ENCODE measurements around the gene DNM2.

Gene DNM2

DNA sequence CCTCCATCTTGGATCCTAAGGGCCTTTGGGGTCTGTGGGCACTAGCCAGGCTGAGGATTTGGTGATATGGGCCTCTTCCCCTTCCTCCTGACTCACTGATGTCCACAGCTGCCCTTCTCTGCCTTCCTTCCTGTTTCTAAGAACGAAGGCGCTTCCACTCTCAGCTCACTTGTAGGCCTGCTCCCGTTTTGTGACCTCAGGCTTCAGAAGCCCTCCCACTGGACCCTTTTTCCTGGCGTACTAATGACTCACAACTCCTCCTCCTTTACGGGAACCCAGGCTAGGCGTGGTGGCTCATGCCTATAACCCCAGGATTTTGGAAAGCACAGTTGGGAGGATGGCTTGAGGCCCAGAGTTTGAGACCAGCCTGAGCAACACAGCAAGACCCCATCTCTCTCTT, 62.5 kb downstream of the DNM2 start:
- DNase-seq: no peak

DNA sequence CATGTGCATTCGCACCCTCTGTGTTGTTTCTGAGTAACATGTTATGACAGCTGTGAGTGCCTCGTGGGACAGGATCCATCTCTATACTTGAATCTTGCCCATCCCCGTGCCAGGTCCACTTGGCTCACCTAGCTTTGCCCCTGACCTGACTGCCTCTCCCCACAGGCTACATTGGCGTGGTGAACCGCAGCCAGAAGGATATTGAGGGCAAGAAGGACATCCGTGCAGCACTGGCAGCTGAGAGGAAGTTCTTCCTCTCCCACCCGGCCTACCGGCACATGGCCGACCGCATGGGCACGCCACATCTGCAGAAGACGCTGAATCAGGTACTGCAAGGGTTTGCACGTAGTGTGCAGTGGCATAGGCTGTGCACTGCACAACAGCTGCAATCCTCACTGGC, 64.9 kb downstream of the DNM2 start:
- DNase-seq: no peak

DNA sequence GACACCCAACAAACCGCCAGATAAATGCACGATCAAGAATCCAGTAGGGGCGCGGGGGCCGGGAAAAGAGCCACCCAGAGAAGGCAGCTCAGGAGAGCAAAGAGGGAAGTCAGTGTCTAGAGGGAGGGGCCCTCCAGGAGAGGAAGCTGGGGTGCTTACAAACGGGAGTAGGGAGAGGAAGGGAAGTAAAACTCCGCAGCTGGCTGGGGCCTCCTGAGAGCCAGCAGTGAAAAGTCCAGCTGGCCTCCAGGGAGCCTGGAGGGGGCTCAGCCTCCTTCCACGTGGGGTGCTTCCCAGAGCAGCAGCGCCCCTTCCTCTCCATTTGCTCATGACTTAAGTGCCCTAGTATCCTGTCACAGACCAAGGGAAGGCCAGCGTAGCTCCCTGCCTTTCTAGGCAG, 66.4 kb downstream of the DNM2 start:
- no peak for DNase-seq

DNA sequence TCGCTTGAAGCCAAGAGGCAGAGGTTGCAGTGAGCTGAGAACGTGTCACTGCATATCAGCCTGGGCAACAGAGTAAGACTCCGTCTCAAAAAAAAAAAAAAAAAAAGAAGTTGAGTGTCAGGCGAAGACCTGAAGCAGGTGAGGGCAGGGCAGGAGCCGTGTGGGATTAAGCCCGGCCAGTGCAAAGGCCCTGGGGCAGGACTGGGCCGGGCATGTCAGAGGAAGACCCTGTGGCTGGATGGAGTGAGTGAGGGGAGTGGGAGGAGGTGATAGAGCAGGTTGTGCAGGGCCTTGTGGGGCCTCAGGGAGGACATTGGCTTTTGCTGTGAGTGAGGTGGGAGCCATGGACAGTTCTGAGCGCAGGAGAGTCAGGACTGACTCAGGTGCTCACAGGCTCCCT, 70.3 kb downstream of the DNM2 start:
- no peak for DNase-seq

DNA sequence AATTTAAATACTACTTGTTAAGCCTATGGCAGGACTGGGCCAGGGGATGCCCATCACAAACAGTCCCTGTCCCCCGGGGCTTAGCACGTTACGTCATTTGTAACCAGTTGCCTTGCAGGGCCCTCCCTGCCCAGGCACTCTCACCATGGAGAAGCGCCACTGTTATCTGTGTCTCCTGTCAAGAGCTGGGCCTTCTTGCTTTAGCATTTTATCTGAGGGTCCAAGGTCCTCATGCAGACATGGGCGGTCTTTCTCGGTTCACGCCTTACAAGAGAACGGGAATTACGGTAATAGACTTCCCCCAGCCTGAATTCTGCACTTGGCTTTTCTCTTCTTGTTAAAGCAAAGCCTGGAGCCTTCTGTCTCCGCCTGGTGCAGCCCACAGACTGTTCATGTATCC, 72.0 kb downstream of the DNM2 start:
- no peak for DNase-seq

DNA sequence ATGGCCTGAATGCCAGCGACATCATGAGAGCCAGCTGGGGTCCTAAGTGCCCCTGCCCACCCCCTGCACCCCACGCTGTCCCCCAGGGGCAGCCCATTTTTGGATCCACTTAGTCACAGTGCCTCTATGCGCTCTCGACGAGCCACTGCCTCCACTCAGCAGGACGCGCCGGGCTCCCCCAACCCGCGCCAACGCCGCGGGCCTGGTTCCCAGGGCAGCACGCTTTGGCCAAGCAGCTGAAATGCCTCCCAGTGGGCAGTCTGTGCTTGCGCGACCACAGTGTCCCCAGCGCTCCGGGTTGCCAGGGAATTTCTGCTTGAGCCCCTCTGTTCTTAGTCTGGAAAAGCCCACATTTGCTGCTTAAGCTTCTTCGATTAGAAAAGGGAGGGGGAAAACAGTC, 78.8 kb downstream of the DNM2 start:
- no peak for DNase-seq

DNA sequence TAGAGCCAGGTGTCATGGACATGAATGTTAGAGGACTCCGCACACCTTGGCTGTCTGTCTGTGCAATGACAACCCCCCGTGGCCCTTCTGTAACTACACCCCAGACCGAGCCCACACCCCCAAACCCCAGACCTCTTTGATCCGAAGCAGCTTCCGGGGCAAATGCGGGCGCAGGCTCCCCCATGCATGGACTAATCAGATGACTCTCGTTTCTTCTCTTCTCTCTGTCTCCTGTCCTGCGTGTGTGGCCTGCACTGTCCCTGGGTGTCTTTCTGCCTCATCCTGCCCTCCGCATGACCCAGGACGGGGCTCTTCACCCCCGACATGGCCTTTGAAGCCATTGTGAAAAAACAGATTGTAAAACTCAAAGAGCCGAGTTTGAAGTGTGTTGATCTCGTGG, 79.2 kb downstream of the DNM2 start:
- DNase-seq: no peak

DNA sequence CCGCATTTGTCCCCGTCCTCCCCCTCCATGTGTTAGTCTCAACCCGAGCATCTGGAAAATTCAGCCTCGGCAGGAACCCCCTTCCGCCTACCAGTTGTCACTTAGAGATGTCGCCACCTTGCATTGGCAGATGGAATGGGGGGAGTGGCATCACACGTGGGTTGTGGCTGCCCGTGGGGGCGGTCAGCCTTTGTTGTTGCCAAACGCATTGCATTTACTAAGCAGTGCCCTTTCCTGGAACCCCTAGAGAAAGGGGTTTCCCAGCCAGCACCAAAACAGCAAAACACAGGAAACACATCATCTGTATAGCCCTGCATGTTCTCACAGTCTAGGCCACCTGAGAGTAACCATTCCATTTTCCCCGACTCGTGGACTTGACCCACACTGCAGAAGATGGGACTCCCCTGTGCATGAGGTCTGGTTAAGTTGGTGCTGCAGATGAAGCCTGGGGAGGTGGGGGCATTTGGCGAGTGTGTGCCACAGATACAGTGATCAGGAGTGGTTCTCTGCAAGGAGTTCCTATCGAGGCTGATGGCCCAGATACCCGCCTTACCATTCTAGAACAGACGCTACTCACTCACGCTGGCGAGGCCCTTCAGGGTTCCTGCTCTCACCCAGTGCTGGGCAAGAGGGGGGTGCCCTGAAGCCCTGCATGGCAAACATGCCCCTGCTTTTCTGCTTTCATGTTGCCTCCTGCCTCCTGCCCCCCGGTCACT, 79.8 kb downstream of the DNM2 start:
- no peak for DNase-seq

DNA sequence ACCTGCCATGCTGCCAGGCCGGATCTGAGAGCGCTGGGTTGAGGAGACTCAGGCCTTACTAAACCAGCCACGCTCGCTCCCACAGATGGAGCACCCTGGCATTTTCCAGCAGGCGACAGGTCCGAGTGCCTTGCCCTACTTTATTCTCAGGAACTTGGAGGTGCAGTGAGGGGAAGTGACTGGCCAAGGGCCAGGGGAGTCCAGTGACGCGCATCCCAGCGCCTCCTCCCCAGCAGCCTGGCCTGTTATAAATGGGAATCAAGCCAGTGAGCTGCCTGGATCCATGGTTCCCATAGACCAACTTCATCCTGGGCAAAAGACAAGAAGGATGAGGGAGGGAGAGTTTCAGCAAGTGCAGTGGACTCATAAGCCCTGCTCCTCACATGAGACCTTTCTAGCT, 82.6 kb downstream of the DNM2 start:
- DNase-seq: no peak

DNA sequence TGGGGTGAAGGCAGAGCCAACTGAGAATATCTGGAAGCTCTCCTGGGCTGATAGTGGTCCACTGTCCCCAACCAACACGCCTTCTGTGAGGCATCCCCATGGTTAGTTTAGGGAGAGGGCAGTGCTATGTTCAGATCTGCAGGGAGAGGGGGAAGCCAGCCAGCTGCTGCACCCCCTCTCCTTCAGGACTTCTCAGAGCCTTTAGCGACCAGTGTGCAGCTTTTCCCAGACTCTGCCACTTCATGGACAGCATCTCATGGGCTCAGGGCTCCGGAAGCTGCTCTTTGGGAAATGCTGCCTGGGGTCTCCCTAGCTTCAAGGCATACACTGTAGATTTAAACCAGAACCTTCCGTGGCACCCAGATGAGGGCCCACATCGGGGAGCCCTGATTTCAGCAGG, 84.6 kb downstream of the DNM2 start:
- DNase-seq: no peak

DNA sequence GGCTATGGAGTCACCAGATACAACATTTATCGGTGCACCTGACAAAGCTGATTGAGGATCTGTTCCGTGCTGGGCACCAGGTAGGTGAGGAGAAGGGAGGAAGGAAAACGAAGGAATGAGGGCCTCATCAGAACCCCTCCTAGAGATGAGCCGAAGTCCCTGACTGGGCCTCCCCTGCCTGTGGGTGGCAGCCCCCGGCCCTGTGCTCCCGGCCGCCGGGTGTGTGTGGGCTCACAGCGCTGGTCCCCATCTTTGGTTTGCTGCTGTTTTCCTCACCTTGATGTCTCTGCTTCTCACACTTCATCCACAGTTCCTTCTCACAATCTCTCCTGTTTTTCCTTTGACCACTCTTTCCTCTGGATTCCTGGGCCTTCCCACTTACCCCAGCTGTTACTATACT, 85.4 kb downstream of the DNM2 start:
- no peak for DNase-seq

DNA sequence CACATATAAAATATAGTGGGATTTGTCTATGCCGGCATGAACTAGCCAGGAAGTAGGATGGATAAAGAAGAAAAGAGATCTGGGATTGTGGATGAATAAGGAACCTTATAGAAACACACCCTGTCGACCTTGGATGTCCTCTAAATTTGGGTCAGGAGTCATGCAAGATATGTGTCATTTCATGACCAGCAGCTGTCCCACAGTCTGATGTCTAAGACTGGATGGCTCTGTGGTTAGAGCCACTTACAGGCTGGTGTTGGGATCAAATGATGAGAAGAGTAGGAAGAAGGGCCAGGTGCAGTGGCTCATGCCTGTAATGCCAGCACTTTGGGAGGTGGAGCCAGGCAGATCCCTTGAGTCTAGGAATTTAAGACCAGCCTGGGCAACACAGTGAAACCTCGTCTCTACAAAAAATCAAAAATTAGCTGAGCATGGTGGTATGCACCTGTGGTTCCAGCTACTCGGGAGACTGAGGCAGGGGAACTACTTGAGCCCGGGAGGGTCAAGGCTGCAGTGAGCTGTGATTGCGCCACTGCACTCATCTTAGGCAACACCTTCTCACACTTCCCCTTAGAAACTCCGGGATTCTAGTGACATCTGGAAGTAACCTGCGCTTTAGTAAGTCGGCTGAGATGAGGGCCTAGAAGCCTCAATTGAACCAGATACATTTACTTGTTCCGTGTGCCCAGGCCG, 87.3 kb downstream of the DNM2 start:
- no peak for DNase-seq

DNA sequence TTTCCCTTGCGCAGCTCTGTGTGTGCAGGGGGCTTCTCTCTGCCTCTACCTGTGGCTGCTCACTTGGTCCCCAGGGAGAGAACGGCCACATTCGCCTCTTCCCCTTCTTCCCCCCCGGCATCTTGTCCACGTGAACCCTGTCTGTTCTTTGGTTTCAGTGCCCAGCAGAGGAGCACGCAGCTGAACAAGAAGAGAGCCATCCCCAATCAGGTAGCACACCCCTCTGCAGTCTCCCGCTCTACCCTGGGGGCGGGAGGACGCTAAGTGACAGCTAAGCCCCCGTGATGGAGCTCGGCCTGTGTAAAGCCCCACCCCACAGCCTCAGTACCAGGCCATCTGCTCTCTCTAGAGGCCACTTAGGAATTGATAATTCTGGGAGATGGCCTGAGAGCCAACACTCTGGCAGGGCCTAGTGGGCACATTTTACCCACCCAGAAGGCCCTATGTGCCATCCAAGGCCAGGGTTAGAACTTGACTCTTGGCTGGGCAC, 87.9 kb downstream of the DNM2 start:
- no peak for DNase-seq

DNA sequence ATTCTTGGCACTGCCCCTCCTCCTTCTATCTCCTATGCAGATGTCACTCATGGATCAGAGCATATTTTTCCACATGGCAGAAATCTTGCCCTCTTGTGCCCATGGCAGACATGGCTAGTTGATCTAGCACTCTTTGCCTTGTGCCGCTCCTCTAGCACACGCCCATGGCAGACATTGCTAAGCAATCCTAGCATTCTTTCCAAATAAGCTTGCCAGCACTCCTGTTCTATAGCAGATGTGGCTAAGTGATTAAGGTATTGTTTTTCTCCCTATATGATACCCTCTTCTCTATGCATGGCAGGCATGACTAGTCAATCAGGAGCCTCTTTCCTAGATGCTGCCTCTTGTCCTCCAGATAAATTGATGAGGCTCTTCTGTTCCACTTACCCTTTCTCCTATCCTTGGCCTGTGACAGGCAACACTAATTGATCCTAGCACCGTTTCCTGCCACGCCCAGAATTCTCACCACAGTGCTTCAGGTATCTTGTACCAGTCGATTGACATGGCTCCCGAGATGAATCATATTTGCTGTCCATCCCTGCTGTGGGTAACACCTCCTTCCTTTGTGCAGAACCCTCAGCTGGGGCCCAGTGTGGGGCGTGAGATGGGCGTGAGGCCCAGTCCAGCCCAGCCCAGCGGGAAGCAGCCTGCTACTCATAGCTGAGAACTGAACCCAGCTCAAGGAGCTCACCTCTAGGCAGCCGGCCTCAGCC, 91.2 kb downstream of the DNM2 start:
- DNase-seq: no peak

DNA sequence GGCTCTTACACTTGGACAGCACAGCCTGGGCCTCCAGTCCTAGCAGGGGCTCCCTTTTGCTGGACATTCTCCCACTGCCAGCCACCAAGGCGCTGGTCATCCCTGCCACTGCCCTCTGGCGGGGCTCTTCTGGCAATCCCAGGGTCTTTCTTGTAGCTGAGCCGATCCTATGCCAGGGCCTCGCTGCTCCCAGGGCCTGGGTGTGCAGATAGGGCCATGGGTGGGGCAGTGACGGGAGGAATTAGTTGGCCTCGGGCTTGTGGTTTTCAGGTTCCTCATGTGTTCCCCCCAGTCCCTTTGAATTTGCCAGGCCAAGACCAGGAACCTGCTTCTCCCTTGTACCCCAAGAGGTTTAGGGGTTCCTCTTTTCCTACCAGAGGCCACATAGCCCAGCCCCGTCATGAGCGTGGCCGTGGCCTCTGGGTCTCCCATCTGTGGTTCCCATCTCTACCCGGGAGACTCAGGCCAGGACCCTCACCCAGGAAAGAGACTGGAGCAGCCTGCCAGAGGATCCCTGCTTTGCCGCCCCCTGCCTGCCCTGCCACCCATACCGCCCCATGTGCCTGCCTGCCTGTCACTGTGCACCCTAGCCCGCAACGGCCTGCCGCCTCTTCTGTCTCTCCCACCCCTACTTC, 91.9 kb downstream of the DNM2 start:
- no peak for DNase-seq

DNA sequence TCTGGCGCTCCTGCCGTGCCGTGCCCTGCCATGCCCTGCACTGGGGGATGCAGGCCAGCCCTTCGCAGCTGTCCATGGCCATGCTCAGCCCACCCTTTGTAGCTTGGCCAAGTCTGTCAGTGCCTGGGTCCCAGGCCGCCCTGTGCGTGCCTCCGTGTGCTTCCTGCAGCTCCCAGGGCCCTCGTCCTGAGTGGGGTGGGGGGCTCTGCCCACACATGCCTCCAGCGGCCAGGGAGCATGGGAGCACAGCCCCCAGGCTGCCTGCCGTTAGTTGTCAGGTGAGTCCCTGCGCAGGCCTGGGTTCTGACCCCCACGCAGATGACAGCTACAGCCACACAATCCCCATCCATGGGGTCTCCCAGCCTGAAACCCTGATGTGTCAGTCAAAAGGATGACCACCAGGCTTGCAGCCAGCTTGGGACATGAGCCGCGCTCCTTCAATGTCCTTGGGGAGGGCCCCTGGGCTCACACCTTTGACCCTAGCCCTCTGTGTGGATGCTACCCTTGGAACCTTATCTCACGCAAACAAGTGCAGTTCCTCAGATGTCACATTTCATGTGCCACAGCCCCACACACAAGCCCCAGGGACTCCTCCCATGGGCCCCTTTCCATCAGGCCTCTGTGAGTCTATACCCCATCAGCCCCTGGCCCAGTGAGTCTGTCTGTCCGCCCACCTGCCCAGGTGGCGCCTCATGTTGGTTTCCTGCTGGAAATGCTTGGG, 93.7 kb downstream of the DNM2 start:
- no peak for DNase-seq

DNA sequence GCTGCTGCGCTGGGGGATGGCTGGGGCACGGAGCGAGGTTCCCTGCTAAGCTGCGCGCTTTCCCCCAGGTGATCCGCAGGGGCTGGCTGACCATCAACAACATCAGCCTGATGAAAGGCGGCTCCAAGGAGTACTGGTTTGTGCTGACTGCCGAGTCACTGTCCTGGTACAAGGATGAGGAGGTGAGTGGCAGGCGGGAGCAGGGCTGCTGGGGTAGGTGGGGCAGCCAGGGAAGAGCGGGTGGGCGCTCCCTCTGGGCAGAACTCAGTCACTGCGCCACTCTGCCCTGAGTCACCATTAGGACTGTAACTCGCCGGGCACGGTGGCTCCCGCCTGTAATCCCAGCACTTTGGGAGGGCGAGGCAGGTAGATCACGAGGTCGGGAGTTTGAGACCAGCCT, 94.3 kb downstream of the DNM2 start:
- DNase-seq: no peak

DNA sequence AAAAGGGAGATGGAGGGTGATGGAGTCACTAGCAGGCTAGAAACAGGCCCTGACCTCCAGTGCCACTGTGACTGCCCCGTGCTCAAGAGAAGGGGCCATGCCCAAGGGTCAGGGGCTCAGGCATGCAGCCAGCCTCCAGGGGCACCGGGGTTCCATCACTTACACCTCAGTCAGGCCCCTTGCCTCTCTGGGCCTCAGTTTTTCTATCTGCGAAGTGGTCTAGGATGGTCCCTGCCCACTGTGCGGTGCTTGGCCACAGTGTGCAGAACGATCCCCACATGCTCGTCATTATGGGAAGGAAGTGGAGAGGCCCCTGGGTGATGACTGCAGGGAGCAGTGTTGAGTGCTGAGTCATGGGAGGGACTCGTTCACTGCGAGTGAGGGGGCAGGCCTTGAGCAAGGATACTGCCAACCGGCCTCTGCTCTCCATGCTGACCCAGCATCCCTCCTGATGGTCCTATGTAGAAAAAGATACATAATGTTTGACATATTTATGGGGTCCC, 95.1 kb downstream of the DNM2 start:
- DNase-seq: no peak

DNA sequence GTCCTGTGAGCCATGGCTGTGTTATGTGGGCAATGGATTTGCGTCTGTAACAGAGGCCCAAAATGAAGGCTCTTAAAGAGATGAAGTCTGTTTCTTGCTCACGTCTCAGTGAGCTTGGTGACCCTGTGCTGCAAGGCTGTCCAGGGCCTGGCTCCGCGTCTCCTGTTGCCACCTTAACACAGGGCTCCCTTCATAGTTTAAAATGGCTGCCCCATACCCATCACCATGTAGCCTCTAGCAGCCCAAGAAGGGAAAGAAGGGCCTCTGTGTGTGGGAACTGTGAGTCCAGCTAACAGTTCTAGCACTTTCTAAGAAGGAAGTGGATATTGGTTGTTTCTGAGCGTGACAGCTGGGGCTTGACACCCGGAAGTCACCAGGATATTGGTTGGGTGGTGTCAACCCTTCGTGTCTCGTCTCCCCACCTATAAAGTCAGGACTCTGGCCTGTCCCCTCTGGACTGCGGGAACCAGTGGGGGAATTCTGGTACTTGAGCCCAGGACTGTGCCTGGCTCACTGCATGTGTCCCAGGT, 97.2 kb downstream of the DNM2 start:
- DNase-seq: no peak

DNA sequence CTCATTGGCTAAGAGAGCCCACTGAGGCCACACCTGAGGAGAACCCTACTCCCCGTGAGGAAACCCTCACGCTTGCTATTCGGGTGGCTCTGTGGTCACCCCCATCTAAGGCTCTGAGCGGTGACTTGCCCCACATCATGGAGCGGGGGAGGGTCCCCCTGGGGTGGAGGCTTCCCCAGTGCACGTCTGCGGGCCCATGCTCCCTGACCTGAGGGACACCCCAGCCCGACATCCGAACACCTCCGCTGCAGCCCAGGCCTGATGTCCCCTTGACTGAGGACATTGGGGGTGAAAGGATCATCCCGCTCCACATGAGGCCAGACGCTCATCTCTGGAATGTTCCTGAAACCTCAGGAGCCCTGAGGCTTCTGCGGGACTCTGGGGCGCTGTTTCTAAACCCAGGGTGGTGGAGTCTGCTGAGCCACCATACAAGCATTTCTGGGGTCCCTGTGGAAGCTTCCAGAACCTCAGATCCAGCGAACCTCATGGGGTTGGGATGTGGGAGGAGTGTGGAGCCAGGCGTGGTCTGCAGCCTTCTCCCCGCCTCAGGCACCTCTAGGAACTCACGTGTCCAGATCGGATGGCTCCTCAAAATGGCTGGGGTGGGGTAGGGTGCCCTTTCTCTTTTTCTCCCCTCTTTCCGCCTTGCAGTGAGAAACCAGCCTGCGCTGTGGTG, 98.2 kb downstream of the DNM2 start:
- no peak for DNase-seq

DNA sequence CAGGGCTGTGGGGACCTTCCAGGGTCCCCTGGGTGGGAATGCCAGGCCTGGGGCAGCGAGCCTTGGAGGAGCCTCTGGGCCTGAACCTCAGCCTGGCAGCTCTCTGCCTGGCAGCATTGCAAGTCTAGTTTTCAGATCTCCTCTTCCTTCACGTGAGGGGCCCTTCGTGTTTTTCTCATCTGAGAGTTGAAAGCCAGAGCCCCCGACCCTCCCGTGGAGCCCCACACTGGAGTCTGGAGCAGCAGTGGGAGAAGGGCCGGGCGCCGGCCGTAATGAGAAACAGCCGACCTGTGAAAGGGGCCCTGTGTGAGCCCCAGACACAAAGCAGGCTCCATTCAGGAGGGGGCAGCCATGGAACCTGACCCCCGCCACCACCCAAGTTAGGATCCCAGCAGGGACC, 98.8 kb downstream of the DNM2 start:
- DNase-seq: no peak
